Duodenal mucosa (tissue), 2 donors: ENCODE data around the gene PCID2.

Experiments
- H3K27ac ChIP-seq: one replicate; pipeline ENCODE4 v1.7.0; 2013; ENCODE audit warnings: low read depth, low read length
- H3K27me3 ChIP-seq, 2 donors: one replicate each; pipeline ENCODE4 v1.7.0; 2013; ENCODE audit warnings: low read length in 2 of 2, control low read depth in 1 of 2; ENCODE audit not compliant: insufficient read depth in 2 of 2, control insufficient read depth in 1 of 2
- H3K36me3 ChIP-seq, 2 donors: one replicate each; pipeline ENCODE4 v1.7.0; 2013; ENCODE audit warnings: low read length in 2 of 2, control low read depth in 1 of 2; ENCODE audit not compliant: insufficient read depth in 2 of 2, control insufficient read depth in 1 of 2
- H3K4me1 ChIP-seq, 2 donors: one replicate each; pipeline ENCODE4 v1.7.0; 2013; ENCODE audit warnings: low read length in 2 of 2, control low read depth in 1 of 2; ENCODE audit not compliant: insufficient read depth in 2 of 2, control insufficient read depth in 1 of 2
- H3K4me3 ChIP-seq, 2 donors: one replicate each; pipeline ENCODE4 v1.7.0; 2013; ENCODE audit warnings: low read length in 2 of 2, low read depth in 1 of 2
- H3K9ac ChIP-seq, 2 donors: one replicate each; pipeline ENCODE4 v1.7.0; 2013; ENCODE audit warnings: low read length in 2 of 2, low read depth in 1 of 2
- H3K9me3 ChIP-seq, 2 donors: one replicate each; pipeline ENCODE4 v1.7.0; 2013; ENCODE audit warnings: low read length in 2 of 2, control low read depth in 1 of 2; ENCODE audit not compliant: control insufficient read depth in 1 of 2

The PCID2 gene

DNA sequence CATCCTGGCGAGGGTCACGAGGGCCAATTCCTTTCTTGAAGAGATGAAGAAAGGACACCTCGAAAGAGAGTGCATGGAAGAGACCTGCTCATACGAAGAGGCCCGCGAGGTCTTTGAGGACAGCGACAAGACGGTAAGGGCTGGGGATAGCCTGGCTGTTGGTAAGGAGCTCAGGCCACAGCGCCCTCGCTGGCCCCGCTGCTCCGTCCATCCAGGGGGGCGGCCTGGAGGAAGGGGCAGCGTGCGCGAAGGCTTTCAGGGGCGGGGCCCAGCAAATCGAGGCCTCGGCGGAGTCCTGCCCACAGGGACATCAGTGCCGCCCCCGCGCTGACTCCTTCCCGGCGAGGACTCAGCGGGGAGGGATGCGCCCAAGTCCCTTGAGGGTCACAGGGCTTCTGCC, 79.0 kb downstream of the PCID2 start:
- Histone ChIP-seq H3K9ac (no peak overlapping the region), H3K4me1 (no peaks in the 10 kb centered on the region), H3K27me3 (peaks cover 0 to 5% of the 10 kb centered on the region in 2 donors), H3K27ac (no peak overlapping the region), H3K4me3 (no peak overlapping the region), H3K9me3 (no peaks in the 10 kb centered on the region), H3K36me3 (no peaks in the 10 kb centered on the region)
